ENCODE data around the gene XIAP.

- TF ChIP-seq CTCF (conservative IDR thresholded peaks at IDR 0.05; ENCODE audit: low read depth in 2 of 2) (no peak), EZH2 (IDR thresholded peaks at IDR 0.05; ENCODE audit: low read depth, unreplicated experiment) (no peak), NANOG (IDR thresholded peaks at IDR 0.05; ENCODE audit: borderline replicate concordance) (no peak), ZNF462 (CRISPR knock-in tag; IDR thresholded peaks at IDR 0.05) (no peak), REST (IDR thresholded peaks at IDR 0.05; ENCODE audit: unreplicated experiment) (no peak), EZH2phosphoT487 (IDR thresholded peaks at IDR 0.05; ENCODE audit: unreplicated experiment) (no peak), JUNB (IDR thresholded peaks at IDR 0.05; ENCODE audit: unreplicated experiment) (no peak), POLR2AphosphoS5 (IDR thresholded peaks at IDR 0.05; ENCODE audit: low read depth) (no peak)
These were observed 25.7 kb upstream of the XIAP start for GRCh38 chrX:123834116-123834515.
